ENCODE results near the gene PHF3. TPM values are rescaled to one million over a fixed set of nuclear protein-coding genes. Genes with fewer than 3 reads are reported as not detected.

PHF3 gene
- total RNA-seq, 1 donor = 57.9 TPM

DNA sequence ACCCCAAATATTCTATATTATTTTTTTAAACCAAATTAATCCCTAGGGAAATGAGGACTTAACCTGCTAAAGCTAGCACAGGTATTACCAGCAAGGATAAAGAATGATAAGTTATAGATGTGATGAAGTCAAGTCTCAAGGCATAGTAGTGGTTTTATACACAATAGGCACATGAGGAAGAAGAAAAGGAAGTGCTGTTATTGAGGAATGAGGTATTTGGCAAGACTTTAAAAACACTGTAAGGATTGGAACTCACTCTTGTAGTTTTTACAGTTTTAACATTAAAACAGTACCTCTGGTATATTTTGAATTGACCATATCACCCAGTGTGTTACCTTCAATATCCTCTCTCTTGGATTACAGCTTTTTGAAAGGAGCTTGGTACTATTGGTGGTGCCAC is 54.6 kb downstream of the PHF3 start:
- DNase-seq (ENCODE audit: low read depth) = no peak
- H3K4me3 ChIP-seq (ENCODE audit: low read depth, low read length) = no peak overlapping the region
- TF ChIP-seq, protein P1, sequence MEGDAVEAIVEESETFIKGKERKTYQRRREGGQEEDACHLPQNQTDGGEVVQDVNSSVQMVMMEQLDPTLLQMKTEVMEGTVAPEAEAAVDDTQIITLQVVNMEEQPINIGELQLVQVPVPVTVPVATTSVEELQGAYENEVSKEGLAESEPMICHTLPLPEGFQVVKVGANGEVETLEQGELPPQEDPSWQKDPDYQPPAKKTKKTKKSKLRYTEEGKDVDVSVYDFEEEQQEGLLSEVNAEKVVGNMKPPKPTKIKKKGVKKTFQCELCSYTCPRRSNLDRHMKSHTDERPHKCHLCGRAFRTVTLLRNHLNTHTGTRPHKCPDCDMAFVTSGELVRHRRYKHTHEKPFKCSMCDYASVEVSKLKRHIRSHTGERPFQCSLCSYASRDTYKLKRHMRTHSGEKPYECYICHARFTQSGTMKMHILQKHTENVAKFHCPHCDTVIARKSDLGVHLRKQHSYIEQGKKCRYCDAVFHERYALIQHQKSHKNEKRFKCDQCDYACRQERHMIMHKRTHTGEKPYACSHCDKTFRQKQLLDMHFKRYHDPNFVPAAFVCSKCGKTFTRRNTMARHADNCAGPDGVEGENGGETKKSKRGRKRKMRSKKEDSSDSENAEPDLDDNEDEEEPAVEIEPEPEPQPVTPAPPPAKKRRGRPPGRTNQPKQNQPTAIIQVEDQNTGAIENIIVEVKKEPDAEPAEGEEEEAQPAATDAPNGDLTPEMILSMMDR (IDR thresholded peaks at IDR 0.05; ENCODE audit: insufficient read depth, low read depth, low read length) = no peak

DNA sequence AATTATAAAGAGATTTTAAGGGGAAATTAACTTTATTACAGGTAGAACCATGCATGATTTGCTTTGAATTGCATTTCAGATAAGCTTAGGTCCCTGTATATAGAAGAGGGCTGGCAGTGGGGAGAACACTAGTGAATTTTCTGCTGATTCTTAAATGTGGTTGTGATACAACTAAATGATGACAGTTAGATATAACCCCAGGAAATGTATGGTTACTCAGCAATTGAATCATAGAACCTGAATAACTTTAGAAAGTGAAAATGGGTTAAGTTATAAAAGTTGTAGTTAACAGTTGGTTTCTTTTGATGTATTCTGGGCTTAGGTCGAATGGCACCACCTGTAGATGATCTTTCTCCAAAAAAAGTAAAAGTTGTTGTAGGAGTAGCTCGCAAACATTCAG is 70.1 kb downstream of the PHF3 start:
- TF ChIP-seq, protein P1 (IDR thresholded peaks at IDR 0.05; ENCODE audit: insufficient read depth, low read depth, low read length) = no peak

DNA sequence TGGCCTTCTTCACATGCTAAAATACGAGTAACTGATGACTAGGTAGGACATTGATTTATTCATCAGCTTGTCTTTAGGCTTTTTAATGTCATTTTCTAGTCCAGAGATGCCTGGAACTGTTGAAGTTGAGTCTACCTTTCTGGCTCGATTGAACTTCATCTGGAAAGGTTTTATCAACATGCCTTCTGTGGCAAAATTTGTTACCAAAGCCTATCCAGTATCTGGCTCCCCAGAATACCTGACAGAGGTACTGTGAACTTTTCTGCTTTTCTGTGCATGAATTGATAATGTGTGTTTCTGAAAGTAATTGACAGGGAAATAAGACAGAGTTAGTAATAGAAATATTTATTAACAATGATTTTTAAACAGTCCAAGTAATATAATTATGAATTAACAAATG is 71.0 kb downstream of the PHF3 start:
- TF ChIP-seq, protein P1 (IDR thresholded peaks at IDR 0.05; ENCODE audit: insufficient read depth, low read depth, low read length) = no peak
- H3K4me3 ChIP-seq (ENCODE audit: low read depth, low read length) = no peak overlapping the region
- no peak for DNase-seq (ENCODE audit: low read depth)

More for the DNA sequence above, 70.1 kb downstream of the PHF3 start:
- no peak overlapping the region for H3K4me3 ChIP-seq (ENCODE audit: low read depth, low read length)
- DNase-seq (ENCODE audit: low read depth) = no peak

DNA sequence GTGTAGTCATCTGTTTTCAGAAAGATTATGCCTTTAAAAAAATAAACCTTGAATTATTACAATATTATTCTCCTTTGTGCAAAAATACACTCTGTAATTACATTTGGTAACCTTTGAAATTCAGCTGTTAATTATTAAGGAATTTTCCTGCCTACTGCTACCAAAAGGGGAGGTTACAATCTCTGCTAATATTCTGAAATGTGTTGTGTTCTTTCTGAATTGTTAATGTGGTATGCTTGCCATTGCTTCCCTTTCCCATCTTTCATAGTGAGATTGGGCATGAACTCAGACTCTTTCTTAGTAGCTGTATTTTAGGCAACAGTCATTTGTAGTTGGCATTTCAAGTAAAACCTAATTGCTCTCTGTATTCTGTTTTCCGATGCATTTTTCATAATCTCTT is 73.0 kb downstream of the PHF3 start:
- no peak overlapping the region for H3K4me3 ChIP-seq (ENCODE audit: low read depth, low read length)
- TF ChIP-seq, protein P1 (IDR thresholded peaks at IDR 0.05; ENCODE audit: insufficient read depth, low read depth, low read length) = no peak
- no peak for DNase-seq (ENCODE audit: low read depth)

DNA sequence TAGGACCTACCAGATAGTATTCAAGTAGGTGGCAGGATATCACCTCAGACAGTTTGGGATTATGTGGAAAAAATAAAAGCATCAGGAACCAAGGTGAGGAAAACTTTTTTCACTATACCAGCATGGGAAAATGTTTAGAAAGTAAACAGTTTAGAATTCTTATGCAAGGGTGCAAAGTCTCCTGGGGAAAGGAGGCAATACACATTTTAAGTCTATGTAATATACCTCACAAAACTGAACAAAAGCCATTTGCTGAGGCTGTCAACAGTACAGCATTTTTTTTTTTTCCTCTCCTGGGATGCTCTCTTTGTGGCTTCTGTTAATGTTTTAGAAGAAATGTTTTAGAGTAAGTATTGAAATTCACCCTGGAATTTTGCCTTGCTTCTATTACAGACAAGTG is 73.5 kb downstream of the PHF3 start:
- TF ChIP-seq, protein P1 (IDR thresholded peaks at IDR 0.05; ENCODE audit: insufficient read depth, low read depth, low read length) = no peak
- DNase-seq (ENCODE audit: low read depth) = no peak
- H3K4me3 ChIP-seq (ENCODE audit: low read depth, low read length) = no peak overlapping the region

DNA sequence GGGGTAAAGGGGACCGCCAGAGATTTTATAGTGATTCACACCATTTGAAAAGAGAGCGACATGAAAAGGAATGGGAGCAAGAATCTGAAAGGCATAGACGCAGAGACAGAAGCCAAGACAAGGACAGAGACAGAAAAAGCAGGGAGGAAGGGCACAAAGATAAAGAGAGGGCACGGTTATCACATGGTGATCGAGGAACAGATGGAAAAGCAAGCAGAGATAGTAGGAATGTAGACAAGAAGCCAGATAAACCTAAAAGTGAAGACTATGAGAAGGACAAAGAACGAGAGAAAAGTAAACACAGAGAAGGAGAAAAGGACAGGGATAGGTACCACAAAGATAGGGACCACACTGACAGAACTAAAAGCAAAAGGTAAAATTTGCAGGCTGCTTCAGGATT is 77.7 kb downstream of the PHF3 start:
- TF ChIP-seq, protein P1 (IDR thresholded peaks at IDR 0.05; ENCODE audit: insufficient read depth, low read depth, low read length) = no peak
- no peak for DNase-seq (ENCODE audit: low read depth)
- H3K4me3 ChIP-seq (ENCODE audit: low read depth, low read length) = no peak overlapping the region

DNA sequence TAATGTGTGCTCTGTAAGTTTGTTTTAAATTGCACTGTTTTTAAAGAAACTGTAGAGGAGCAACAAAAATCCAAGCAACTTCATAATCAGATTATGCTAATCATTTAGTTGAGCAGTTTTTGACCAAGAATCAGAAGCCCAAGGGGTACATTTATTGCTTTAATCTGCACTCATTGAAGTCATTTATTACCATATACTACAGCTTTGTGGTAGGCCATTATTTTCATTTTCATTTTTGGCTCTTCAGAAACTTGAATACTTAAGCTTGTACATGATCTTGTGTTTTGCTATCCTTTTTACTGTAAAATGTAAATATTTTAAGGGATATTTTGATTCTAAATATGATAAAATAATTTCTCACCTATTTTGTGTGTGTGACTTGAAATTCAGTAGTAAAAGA is 78.5 kb downstream of the PHF3 start:
- TF ChIP-seq, protein P1 (IDR thresholded peaks at IDR 0.05; ENCODE audit: insufficient read depth, low read depth, low read length) = no peak
- no peak overlapping the region for H3K4me3 ChIP-seq (ENCODE audit: low read depth, low read length)
- DNase-seq (ENCODE audit: low read depth) = no peak
